GM12892 (cell line): ENCODE measurements around the gene CHD2.

Experiments used
- DNase-seq: peaks from one replicate; pipeline ENCODE4 v3.0.0; 2011; ENCODE audit not compliant: insufficient read length
- FAIRE-seq: peaks from 2 replicates; lab custom pipeline; 2011; peaks lifted over from hg19 to GRCh38; lab: Jason Lieb, UNC
- POLR2A ChIP-seq: IDR thresholded peaks from 2 replicates; pipeline ENCODE4 v1.6.1; 2011; ENCODE audit warnings: low read depth, low read length, control low read depth
- POLR2AphosphoS5 ChIP-seq: IDR thresholded peaks from 2 replicates; pipeline ENCODE4 v1.6.1; 2011; ENCODE audit warnings: low read depth, low read length, control low read depth
- TAF1 ChIP-seq: IDR thresholded peaks from 2 replicates; pipeline ENCODE4 v1.6.1; 2011; ENCODE audit warnings: low read depth, mild to moderate bottlenecking, control low read depth, low read length, borderline replicate concordance

The CHD2 gene

GRCh38 chr15:92889390-92890107, 10.6 kb upstream of the CHD2 start:
- peak; percentile 17 for FAIRE-seq
- TF ChIP-seq POLR2A = no peak
- TF ChIP-seq TAF1 = no peak
- TF ChIP-seq POLR2AphosphoS5 = no peak
- DNase-seq = no peak

GRCh38 chr15:92891533-92892200, 8.5 kb upstream of the CHD2 start:
- no peak for TF ChIP-seq POLR2AphosphoS5
- no peak for TF ChIP-seq TAF1
- TF ChIP-seq POLR2A = no peak
- no peak for FAIRE-seq
- DNase-seq = no peak

DNA sequence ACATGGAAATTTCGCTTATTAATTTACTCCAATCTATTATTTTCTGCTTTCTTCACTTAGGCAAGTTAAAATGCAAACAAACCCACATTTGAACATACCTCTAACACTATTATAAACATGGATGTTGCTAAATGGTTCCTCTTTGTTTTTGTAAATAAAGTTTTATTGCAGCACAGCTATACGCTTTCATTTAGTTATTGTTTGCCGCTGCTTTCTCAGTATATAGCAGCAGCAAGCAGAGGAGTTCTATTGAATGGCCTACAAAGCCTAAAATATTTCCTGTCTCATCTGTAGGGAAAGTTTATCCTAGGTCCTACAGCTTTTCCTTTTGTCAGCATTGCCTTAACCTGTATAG, 7.9 kb upstream of the CHD2 start:
- DNase-seq = no peak
- FAIRE-seq = no peak
- TF ChIP-seq TAF1 (no peak), POLR2A (no peak), POLR2AphosphoS5 (no peak)

DNA sequence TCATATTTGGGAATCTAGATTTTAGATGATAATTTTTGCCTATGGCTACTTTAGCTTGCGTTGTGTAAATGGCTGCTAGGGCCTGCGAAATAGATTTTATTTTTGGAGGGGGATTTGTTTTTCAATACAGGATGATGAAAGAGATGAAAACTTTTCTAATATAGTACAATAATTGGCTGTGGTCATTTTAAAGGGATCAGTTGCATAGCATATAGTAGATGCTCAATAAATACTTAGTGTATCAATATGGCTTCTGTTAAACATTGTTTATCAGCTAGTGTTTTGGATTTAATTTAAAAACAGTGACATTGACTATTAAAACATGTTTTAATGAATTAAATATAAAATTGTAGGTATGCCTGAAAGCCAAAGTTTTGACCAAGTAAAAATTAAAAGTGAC, 6.9 kb upstream of the CHD2 start:
- no peak for DNase-seq
- TF ChIP-seq POLR2A (no peak), POLR2AphosphoS5 (no peak), TAF1 (no peak)
- FAIRE-seq = no peak

GRCh38 chr15:92896561-92896960, 3.6 kb upstream of the CHD2 start:
- no peak for TF ChIP-seq POLR2A
- no peak for TF ChIP-seq POLR2AphosphoS5
- TF ChIP-seq TAF1 = no peak
- no peak for DNase-seq
- no peak for FAIRE-seq

- no peak for FAIRE-seq
- DNase-seq = no peak
- TF ChIP-seq POLR2AphosphoS5 (no peak), POLR2A (no peak), TAF1 (no peak)
These were observed 2.5 kb upstream of the CHD2 start for GRCh38 chr15:92897620-92898019.

GRCh38 chr15:92898988-92899582, 1.0 kb upstream of the CHD2 start:
- DNase-seq (no peak), FAIRE-seq (peak; percentile 9)
- TF ChIP-seq POLR2AphosphoS5 (peak; percentile 40; the same call in 1 of the 2 replicates), TAF1 (no peak), POLR2A (no peak)

- FAIRE-seq (no peak), DNase-seq (no peak)
- TF ChIP-seq POLR2AphosphoS5 (no peak), TAF1 (no peak), POLR2A (no peak)
These were observed 550 bp upstream of the CHD2 start for GRCh38 chr15:92899601-92899947.

- DNase-seq (no peak), FAIRE-seq (no peak)
These were observed 577 bp downstream of the CHD2 start for GRCh38 chr15:92900731-92901071.

GRCh38 chr15:92901072-92901761, 1.1 kb downstream of the CHD2 start:
- FAIRE-seq (no peak), DNase-seq (no peak)
- TF ChIP-seq TAF1 = no peak

More at GRCh38 chr15:92900731-92901071, 577 bp downstream of the CHD2 start:
- no peak for TF ChIP-seq POLR2A
- TF ChIP-seq POLR2AphosphoS5 = no peak
- TF ChIP-seq TAF1 = no peak

DNA sequence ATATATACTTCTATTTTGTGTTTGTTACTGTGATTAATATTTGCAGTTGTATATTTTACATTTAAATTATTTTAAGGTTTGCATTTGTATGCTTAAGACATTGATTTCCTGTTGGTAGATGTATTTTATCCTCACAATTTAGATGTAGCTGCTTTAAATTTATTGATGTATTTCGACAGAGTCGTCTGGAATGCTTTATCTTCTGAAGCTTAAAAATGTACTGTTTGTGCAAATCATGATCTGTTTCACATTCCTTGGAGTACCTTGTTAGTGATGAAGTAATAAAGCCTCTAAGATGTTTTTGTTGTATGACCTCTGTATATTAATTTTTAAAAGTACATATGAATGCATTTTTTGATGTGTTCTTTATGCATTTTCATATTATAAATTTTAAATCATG, 1.9 kb downstream of the CHD2 start:
- FAIRE-seq (no peak), DNase-seq (no peak)
- no peak for TF ChIP-seq POLR2A
- TF ChIP-seq POLR2AphosphoS5 = no peak
- TF ChIP-seq TAF1 = no peak
